ENCODE results near the gene HSPA12A.

Gene HSPA12A

DNA sequence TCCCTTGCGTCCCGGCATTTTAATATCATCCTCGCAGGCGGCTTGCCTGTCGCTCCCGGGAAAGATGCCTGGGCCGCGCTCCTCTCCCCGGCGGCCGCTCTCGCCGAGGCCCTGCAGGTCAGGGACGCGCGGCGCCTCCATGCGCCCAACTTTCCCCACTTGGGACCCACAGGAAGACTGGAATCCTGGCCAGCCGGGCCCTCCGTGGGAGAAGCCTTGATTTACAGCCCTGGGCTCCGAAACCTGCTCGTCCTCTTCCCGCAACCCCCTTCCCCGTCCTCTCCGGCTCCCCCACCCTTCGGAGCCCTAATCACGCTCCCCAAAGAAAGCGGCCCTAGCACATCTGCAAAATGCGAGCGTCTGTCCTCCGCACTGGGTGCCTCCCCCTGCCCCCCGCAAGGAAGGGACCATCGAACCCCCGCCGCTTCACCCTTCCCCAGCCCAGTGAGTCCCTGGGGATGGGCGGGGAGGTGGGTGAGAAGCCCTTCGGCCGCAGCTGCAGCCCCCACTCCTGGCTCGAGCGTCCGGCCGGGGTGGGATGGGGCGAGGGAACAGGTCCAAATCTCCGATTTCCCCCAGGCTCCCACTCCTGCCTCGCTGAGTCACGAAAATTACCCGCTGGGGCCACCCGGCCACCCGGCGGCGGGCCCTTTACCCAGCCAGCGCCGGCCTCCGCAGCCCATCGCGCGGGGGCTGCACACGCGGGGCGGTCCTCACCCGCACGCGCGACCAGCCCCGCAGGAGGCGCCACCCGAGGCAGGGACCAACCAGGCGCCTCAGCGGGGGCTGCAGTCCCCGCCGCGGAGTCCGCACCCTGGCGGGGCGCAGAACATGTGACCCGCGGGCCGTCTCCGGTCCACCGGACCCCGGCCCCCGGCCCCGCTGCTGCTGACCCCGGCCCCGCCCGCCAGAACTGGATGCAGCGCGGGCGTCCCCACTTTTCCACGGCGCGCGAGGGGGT is 695 bp downstream of the HSPA12A start:
- no peak for DNase-seq (ENCODE audit: low spot score)

GRCh38 chr10:116740971-116741370 is 1.4 kb downstream of the HSPA12A start:
- no peak for DNase-seq (ENCODE audit: low spot score)

- DNase-seq (ENCODE audit: low spot score): no peak
Measured at GRCh38 chr10:116738339-116738738, 4.0 kb downstream of the HSPA12A start.

- DNase-seq (ENCODE audit: low spot score): no peak
Measured at GRCh38 chr10:116737627-116738327, 4.6 kb downstream of the HSPA12A start.

GRCh38 chr10:116733566-116733965 is 8.8 kb downstream of the HSPA12A start:
- DNase-seq (ENCODE audit: low spot score): no peak

GRCh38 chr10:116732573-116732972 is 9.8 kb downstream of the HSPA12A start:
- DNase-seq (ENCODE audit: low spot score): no peak

DNA sequence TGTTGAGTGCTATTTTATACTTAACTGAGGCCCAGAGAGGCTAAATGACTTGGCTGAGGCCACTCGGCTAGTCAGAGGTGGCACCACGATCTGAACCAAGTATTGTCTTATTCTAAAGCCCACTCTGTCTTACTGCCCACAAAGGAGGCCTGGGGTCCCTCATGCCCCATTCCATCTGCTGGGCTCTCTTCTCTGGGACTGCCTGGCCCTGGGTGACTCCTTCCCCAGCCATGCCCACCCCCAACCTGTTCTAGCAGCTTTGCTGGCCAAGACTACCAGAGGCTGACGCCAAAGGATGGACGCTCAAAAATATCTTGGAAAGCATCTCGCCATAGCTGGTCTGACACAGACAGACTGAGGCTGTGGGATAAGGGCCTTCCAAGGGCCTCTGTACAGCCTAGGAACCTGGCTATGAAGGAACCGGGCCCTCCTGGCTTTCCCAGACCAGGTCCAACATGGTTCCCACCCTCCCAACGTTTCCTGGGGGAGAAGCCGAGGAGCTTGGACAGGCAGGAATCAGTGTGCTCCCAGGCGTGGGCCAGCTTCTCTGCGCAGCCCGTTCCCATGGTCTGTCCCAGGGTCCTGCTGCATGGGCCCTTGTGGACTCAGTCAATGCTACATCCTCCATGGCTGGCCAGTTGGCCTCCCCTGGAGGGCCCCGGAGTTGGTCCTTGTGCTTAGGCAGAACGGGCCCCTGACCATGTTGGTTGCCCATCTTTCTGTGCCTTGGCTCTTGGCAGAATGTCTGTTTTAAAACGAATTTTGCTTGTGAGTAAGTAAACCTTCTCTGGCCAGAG is 11.7 kb downstream of the HSPA12A start:
- DNase-seq (ENCODE audit: low spot score): no peak

DNA sequence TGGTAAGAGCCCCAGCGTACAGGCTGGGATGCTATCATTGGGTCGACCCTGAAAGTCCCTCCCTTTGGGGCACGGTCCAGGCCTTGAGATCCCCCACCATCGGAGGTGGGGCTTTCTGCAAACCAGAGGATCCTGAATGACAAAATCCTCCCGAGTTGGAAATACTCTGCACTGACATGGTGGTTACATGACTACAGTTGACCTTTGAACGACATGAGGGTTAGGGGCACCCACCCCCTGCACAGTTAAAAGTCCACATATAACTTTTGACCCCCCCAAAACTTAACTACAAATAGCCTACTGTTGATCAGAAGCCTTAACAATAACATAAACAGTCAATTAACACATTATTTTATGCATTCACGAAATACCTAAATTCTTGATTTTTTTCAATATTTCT is 13.1 kb downstream of the HSPA12A start:
- no peak for DNase-seq (ENCODE audit: low spot score)

DNA sequence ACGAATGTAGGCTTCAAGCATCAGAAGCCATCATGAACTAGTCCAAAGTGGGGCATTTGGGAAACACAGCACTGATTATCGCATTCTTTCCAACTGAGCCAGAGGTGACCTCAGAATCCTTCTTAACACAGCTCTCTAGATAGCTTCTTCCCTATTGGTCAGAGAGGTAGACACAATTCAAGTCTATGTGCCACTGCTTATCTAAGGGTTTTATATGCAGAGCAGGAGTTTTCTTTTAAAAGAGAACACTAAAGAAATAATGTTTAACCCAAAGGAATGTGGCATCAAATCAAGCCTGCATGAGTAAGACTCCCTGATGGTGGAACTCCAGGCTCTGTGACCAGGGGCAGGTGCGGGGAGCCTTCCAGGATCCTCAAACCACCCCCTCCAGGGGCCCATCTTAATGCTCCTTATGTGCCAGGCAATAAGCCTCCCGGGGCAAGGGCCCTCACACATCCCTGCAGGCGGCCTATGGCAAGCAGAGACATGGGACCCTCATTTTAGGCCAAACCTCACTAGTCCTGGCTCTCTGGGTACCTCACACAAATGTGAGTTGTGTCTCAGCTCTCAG is 13.8 kb downstream of the HSPA12A start:
- no peak for DNase-seq (ENCODE audit: low spot score)

GRCh38 chr10:116723428-116724281 is 18.7 kb downstream of the HSPA12A start:
- DNase-seq (ENCODE audit: low spot score): peak; percentile 83

GRCh38 chr10:116722736-116723427 is 19.5 kb downstream of the HSPA12A start:
- no peak for DNase-seq (ENCODE audit: low spot score)

DNA sequence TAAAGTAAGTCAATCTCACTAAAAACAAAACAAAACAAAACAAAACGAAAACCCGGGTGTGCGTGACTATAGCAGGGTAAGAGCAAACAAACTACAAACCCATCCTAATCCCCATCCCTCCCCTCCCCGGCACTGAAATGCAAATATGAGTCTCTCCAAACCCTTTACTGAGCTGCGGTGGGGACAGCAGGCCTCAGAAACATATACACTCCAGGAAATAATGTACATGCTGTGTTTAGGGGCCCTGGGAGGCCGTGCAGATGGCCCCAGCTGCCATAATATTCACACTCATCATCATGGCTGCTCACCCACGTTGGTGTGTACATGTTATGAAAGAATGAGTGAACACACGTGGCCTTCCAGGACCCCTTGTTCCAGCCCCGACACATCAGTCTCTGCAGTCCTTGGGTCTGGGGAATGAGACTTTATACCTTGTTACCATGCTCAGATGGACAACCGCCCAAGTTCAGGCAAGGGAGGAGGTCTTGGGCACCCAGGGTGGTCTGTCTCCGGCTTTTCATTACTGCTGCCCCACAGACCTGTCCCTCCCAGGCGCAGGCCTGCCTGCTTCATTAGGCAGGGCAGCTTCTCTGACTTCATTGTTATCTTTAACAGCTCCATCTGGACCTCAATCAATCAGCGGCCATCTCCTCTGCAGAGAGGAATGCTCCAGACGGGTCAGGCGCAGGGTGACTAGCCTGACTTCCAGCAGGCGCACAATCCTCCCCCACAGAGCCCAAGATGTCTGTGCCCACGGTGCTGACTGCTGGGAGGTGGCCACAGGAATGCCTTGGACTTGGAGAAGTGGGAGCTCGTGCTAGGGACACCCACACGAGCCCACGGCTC is 20.6 kb downstream of the HSPA12A start:
- DNase-seq (ENCODE audit: low spot score): no peak

- no peak for DNase-seq (ENCODE audit: low spot score)
Measured at GRCh38 chr10:116720668-116721546, 21.5 kb downstream of the HSPA12A start.

- DNase-seq (ENCODE audit: low spot score): no peak
Measured at GRCh38 chr10:116720241-116720643, 22.1 kb downstream of the HSPA12A start.

DNA sequence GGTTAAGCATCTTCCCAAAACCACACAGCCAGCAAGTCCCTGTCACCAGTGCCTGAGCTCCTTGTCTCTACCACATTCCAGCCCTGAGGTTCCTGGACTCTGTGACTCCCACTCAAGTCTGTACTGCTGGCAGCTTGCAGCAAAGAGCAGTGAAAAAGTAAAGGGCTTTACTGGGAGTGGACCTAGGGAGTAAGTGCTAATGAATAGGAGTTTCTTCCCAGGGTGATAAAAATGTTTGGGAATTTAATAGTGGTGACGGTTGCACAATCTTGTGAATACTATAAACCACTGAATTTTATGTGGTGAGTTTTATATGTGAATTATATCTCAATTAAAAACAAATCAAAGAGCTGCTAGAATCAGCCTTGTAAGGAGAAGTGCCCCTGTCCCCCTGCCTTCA is 22.6 kb downstream of the HSPA12A start:
- no peak for DNase-seq (ENCODE audit: low spot score)

- DNase-seq (ENCODE audit: low spot score): no peak
Measured at GRCh38 chr10:116718058-116718457, 24.3 kb downstream of the HSPA12A start.

- no peak for DNase-seq (ENCODE audit: low spot score)
Measured at GRCh38 chr10:116716381-116716780, 26.0 kb downstream of the HSPA12A start.

DNA sequence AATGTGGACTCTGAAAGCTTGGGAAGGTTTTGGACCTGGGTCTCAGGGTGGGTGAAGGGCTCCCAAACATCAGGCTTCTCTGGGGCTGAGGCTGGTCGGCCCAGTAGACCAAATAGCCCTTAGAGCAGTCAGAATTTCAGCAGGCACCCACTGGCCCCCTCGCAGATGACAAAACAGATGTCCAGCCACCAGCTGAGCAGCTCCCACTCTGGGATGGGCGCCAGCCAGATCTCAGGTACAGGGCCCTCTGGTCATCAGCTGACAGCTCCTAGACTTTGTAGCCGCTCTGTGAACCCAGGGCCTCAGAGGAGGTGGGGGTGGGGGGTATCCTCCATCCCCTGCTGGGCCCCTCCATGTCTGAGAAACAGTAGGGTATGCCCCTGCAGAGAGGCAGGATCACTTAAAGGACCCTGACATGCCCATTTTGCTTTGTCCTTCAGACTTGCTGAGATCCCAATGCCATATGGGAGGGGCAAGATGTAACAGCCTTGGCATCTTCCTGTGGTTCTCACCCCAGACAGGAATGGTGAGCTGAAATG is 26.5 kb downstream of the HSPA12A start:
- no peak for DNase-seq (ENCODE audit: low spot score)

Data from SW480 (cell line).